HS-27A (cell line): Measurements from ENCODE around the gene KCNMB4.

Experiments used
- DNase-seq: peaks from one replicate; pipeline ENCODE4 v3.0.0-alpha.2; 2012; ENCODE audit warnings: low read depth, missing footprints

Gene KCNMB4

DNA sequence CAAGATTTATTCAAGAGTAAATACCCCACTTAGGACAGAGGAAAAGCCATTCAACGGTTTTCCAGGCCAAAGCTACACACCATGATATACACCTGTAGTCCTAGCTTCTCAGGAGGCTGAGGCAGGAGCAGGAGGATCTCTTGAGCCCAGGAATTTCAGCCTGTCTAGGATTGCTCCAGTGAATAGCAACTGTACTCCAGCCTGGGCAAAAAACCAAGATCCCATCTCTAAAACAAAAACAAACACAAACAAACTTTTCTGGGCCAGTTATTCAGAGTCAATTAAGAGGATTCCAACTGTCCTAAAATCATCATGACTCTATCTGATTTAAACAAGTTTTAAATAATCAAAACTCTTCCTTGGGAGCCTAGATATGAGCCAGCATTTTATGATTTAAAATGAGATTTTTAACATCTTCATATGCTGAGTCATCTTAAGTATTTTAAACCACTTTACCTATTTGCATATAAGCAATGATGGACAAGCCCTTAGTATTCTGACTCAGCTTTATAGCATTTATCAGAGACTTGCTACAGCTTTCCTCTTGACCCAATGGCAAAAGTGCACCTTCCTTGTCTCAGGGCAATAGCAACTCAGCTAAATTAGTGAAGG lies 77.1 kb downstream of the KCNMB4 start:
- peak; percentile 11 for DNase-seq

DNA sequence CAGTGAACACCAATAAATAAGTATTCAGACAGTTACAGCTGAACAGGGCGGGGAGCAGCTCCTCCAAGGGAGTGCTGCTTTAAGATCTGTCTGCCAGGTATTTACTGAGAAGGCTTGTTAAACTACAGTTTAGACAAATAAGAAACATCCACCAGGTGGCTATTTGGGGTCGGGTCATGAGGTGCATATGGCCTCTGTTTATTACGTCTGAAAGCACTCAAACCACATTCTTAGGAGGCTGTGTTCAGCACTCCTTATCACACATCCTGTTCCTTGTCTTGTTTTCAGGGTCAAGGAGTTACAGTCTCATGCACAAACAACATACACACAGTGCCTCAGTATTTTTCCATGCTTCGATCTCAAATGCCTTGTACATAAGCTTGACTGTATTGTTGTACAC lies 78.8 kb downstream of the KCNMB4 start:
- no peak for DNase-seq

DNA sequence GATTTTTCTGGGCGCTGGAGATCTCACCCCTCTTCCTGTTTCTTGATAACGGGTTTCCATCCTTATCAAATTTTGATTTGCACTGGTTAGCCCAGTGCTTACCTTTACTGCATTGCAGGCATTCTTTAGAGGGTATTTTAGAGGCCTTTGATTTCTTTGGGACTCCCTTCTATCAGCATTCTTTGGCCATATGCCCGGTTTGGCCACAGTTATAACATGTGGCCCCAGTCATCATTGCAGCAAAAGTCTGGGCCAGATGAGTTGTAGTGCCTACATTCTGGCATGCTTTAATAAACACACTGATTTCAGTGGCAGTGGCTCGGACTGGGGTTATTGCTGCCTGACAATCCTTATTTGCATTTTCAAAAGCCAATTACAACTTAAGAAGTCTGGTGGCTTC lies 82.3 kb downstream of the KCNMB4 start:
- DNase-seq: peak; percentile 33

DNA sequence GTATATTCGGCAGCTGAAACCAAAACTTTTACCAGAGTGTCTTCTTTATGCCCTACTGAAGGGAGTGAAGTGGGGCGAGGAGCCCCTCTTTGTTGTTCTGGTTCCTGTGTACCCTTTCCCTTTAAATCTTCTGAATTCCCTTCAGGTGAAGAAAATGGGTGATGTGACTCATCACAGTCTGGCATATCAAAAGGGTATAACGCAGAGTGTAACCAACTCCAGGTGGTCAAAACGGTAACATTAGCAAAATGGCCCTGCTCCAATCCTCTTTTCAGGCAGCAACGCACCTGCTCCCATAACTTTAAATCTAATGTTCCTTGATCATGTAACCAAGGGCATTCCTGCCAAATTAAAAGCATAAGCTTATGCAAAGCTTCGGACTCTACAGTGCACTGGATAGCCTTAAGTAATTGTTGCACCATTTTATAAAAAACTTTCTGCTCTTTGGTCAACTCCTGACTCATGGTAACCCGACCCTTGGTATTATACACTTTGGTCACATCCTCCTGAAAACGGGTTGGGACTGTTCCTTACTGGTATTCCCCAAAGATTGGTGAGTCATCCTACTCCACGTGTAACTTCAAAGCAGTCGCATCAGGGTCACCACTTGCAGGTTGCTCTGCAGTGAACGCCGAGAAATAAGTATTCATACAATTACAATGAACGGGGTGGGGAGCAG lies 83.1 kb downstream of the KCNMB4 start:
- peak; percentile 14 for DNase-seq

DNA sequence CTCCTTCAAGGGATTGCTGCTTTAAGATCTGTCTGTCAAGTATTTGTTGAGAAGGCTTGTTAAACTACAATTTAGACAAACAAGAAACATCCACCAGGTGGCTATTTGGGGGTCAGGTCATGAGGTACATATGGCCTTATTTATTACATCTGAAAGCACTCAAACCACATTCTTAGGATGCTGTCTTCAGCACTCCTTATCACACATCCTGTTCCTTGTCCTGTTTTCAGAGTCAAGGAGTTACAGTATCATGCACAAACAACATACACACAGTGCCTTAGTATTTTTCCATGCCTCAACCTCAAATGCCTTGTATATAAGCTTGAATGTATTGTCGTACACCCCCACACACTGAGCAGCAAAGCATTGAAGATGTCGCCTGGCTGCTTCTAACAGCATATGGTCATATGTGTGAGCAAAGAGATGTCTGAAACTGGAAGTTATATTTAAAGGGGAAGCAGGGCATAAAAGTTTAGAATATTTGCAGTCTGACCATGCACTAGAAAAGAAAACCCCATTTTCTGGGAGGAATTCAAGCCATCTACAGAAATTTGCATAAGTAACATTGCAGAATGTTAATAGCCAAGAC lies 83.8 kb downstream of the KCNMB4 start:
- no peak for DNase-seq

DNA sequence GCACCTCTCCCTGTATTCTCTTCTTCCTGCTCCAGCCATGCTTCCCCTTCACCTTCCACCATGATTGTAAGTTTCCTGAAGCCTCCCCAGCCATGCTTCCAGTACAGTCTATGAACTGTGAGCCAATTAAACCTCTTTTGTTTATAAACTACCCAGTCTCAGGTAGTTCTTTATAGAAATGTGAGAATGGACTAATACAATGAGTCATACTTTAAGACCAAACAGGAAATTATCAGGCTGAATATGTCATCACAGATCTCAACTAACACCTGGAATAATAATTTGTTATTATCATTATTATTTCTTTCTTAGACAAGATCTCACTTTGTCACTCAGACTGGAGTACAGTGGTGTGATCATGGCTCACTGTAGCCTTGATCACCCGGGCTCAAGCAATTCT lies 85.4 kb downstream of the KCNMB4 start:
- no peak for DNase-seq

DNA sequence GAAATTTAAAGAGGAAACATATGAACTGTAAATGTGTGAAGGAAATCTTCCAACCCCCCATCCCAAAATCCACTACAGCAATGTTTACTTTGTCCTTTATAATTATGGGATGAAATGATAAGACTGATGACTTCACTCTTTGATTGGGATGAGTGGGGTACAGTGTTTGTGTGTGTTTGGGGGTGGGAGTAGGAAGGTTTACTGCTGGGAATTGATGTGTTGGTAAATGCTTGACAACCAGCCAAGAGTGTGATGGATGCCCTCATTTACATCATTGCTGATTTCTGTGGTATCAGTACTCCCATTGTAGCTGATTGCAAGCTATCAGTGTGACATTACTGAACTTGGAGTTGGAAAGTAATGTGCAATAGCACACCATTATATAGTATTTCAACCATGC lies 90.9 kb downstream of the KCNMB4 start:
- no peak for DNase-seq

DNA sequence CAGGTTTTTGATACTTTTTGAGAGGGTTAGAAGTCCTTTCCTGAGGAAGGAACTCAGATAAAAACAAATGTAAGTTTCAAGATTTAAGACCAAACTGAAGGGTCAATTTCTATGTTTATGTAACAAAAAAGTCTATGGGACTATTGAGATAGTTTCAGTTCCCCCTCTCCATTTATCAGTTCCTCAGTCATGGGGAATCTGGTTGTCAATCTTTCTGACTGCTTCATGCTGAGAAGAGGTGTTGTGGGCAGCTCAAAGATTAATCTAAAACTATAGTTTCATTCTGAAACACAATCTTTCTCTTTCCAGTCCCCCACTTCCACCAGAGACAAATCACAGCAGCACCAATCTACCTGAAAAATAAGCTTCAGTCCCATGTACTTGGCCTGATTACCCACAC lies 93.7 kb downstream of the KCNMB4 start:
- DNase-seq: no peak

DNA sequence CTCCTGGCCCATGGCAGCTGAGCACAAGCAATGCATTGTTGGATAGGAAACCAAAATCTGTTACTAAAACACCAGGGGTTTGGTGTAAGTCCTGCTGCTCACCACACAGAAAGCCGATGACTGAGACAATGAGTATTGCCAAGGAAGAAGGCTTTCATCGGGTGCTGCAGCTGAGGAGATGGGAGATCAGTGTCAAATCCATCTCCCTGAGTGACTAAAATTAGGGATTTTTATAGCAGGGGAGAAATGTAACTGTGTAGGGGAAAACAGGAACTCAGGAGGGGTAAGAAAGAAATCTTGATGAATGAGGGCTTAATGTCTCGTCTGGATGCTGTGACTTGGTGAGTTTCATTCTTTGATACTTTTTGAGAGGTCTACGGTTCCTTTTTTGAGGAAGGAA lies 97.9 kb downstream of the KCNMB4 start:
- no peak for DNase-seq

DNA sequence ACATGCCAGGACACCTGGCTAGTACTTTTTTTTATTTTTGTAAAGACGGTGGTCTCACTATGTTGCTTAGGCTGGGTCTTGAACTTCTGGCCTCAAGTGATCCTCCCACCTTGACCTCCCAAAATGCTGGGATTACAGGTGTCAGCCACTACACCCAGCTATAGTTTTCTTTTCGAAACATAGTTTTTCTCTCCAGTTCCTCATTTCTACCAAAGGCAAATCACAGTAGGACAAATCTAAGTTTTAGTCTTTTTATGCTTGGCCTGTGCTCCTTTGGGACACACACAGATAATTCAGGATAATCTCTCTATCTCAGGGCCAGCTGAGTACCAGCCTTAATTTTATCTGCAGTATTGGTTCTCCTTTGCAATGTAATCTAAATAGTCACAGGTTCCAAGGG lies 100.7 kb downstream of the KCNMB4 start:
- no peak for DNase-seq

DNA sequence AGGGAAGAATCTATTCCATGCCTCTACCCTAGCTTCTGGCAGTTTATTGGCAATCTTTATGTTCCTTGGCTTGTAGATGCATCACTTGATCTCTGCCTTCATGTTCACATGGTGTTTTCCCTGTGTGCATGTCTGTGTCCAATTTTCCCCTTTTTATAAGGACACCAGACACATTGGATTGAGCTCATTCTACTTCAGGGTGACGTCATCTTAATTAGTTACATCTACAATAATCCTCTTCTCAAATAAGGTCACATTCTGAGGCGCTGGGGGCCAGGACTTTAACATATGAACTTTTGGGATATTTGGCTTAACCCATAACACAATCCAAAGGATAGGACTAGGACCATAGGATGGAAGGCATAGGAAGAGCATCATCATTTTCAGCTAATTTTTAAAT lies 101.4 kb downstream of the KCNMB4 start:
- no peak for DNase-seq

DNA sequence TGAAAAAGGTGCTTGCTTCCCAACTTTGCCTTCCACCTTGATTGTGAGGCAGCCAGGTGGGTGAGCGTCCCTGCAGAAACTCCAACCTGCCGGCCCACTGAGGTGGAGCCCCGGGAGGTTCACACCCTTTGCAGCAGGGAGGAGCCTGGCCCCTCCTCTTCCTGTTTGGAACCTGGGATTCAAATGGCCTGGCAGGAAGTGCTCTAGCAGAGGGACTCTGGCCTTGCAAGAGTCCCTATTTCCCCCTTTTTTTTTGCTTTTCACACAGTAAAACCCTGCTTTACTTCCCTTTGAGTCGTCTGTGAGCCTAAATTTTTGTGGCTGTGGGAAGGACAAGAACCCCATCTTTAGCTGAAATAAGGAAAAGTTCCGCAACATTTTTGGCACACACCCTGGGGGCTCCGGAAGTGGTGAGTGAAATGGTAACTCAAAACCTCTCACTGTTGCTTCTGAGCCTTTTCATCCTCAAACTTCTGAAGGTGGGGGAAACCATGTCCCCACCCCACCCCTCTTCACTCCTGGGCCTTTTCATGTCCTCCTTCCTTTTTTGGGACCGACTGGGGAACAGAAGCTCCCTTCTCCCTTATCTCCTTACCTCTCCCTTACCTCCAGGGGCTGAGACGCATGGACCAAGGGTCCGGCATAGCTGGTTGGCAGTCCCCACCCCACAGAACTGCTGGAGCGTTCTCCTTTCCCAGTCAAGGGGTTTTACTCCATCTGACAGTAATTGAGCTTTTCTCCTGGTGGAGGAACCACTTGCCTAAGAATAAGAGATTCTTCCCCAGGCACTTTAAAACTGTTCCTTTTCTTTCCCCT lies 102.0 kb downstream of the KCNMB4 start:
- DNase-seq: peak; percentile 5

DNA sequence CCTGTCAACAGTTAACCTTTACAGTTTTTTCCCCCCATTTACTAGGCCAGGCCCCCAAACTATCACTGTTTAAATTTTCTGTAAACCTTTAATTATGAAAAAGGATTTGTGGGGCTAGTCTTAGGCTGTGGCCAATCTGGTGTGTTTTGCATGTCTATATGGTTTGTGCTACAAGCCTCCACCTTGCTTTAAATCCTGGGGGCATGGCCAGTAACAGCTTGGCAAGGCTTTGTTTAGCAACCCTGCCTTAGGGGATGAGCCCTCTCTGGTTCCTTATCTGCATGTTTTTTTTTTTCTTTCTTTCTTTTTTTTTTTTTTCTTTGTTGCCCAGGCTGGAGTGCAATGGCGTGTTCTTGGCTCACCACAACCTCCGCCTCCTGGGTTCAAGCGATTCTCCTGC lies 102.7 kb downstream of the KCNMB4 start:
- DNase-seq: no peak

DNA sequence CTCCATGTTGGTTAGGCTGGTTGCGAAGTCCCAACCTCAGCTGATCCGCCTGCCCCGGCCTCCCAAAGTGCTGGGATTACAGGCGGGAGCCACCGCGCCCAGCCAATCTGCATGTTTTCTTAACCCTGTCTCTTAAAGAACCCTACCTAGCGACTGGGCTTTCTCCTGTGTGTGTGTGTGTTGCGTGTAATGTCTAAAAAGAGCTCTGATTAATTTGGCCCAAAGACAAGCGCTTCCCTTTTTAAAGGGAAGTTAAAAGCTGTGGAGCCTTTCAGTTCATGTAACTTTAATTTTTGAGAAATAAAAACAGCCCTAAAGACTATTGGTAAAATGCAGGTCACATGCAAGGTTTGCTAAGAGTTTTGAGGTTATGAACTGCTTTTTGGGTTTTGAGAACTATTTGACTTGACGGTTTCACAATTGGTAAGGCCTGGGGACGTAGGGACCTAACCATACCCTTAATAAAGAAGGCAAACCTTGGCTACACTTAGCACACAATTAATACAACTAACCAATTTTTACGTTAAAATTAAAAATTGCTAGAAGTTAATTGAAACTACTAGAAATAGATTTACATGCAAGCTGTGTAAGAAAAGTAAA lies 103.2 kb downstream of the KCNMB4 start:
- no peak for DNase-seq

DNA sequence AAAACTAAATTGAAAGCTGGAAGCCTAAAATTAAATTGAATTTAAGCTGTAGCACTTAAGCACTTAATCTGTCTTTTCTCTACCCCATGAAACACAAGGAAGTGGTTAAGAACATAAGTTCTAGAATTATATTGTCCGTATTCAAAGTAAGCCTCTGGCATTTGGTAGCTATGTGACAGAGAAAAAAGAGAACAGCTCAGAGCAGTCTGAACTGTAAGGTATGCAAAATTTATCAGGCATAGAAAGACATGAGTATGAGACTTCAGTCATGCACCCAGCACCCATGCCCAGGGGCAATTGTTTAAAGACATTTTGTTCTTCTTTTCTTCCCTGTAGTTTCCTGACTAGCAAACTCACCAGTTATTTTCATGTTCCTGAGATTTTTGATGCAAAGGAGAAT lies 116.7 kb downstream of the KCNMB4 start:
- DNase-seq: no peak
